NCI-H146 (cell line): Measurements from ENCODE around the gene OVOL1.
"Not testable (repeated sequence)": the region's sequence is repeated elsewhere in the genome, so short reads cannot be mapped to it uniquely, and the experiment has no call there.

Source experiments
- DNase-seq: peaks from one replicate; lab custom pipeline; 2025; lab: John Stamatoyannopoulos, UW

Gene OVOL1

DNA sequence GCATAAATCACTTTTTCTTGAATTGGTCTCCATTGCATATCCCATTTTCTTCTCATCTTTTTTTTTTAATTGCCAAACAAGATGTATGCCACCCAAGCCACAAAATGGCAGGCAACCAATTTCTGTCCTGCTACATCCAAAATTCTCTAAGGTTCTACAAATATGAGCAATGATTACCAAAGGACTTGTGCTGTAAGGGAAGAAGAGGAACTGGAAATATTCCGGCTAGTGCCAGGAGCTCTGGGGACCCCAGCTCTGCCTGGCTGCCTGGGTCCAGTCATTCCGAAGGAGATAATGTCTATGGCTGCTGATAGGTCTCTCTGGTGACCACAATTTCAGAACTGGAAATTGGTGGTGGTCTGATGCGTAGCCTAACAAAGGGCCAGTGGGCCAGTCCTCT is 29.8 kb downstream of the OVOL1 start:
- DNase-seq, result no peak

DNA sequence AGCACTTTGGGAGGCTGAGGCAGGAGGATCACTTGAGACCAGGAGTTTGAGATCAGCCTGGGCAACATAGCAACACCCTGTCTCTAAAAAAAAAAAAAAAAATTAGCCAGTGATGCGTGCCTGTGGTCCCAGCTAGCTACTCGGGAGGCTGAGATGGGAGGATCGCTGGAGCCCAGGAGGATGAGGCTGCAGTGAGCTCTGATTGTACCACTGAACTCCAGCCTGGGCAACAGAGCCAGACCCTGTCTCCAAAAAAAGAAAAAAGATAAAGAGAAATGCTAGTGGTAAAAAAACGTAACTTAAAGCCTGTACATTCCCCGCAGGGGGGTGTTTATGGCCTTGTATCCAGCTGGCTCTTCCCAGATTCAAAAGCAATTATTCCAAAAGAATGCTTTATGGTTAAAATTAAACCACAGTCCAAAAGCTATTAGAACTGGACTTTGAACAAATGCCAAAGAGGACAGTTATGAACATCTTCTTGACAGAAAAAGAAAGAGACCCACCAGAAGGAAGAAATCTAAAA is 30.5 kb downstream of the OVOL1 start:
- DNase-seq, result no peak

DNA sequence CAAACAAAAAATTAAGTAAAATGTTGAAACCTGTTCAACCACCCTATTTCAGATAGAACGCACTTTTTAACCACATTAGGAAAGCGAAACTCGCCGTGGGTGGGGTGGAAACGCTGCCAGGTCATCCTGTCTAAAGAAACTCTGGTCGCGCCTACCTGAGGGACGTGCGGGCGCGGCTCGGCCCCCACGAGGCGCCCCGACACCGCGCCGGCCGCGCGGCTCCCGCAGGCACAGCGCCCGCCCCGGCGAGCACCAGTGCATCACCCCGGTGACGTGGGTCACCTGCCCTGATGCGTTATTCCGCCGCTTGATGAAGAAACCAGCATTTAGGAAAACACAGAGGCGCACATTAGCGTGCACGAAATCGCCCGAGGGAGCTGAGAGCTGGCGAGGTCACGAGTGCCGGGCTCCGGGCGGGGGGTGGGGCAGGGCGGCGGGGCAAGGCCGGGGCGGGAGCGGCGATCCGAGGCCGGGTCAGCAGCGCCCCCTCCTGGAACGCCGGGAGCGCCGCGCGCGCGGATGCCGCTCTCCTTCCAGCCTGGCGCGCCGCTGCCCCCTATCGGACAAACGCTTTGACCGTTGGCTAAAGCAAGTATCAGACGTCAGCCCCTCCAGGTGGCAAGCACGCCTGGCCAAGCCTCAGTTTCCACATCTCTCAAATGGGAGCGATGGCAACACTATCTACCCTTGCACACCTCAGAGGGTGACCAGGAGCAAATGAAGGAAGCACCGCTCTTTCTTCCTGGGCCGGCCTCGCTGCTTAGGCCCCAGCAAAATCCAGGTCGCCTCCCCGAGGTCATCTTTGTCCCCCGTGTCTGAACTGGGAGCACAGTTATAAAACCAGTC is 31.2 kb downstream of the OVOL1 start:
- peak; percentile 85 for DNase-seq

DNA sequence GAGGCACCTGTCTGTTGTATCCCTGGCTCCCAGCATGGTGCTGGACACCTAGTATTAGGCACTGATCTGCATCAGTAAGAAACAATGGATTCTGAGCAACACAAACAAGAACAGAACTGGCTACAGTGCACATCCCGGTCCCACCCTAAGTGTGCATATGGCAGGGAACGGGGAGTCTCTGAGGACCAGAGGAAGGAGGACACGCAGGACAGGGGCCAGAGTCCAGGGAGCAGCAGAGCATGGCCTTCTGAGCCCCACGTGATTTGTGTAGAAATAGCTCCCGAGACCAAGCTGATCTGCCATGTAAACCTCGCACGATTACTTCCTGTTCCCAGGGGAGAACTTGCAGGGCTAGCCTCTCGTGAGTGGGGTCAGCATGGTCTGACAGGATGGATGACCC is 34.2 kb downstream of the OVOL1 start:
- peak; percentile 94 for DNase-seq

DNA sequence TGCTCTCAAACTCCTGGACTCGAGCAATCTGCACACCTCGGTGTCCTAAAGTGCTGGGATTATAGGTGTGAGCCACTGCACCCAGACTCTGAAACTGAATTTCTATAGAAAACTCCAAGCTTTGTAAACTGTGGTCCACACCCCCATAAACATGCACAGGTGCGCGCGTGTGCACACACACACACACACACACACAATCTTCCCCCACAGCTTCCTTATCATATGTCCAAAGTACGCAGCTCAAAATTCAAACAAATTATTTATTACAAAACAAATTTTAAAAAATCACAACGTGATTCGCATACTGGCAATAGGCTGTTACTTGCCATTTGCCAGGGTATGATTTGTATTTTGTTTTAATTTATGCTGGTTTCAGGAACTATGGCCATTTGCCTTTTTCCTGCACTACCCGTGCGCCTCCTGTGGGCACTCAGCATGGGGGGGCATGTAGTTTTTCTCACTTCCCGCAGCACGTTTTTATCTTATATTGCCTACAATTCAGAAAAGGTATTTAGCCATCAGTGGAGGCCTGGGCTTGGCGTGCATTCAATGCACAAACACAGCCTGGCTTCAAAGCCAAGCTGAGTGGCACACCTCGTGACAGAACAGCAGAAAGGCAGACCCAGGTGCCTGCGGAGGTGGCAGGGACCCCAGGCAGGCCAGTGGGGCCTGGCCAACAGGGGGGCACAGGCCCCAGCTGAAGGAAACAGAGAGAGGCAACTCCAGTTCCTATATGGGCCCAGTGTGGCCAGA is 36.1 kb downstream of the OVOL1 start:
- DNase-seq, result no peak

DNA sequence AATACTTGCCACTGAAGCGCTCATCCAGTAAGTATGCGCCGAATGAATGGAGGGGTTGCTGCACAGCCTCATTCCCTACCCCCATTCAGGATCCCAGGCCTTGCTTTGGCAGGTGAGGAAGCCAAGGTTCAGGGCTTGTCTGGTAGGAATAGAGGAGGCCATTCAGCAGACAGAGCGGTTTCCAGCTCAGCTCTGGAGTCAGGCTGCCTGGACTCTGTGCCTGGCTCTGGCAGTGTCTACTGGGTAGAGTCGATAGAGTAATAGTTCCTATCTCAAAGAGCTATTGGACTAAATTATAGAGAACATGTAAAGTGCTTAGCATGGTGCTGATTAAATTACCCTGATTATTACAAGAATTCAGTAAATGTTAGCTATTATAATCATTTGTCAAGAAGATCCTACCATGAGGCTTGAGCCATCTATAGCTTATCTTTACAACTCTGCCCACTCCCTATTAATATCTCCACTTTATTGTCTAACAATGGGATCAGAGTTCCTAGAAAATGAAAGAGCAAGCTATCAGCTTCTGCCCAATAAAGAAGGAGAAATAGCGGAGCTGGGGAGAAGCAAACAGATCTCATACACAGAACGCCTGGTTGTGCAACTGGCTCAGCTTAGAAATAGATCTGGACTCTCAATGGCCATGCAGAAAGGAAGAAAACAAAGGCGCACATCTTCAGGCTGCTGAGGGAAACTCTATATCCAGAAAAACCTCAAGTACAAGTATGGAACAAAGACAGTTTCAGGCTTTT is 40.3 kb downstream of the OVOL1 start:
- DNase-seq, result no peak

DNA sequence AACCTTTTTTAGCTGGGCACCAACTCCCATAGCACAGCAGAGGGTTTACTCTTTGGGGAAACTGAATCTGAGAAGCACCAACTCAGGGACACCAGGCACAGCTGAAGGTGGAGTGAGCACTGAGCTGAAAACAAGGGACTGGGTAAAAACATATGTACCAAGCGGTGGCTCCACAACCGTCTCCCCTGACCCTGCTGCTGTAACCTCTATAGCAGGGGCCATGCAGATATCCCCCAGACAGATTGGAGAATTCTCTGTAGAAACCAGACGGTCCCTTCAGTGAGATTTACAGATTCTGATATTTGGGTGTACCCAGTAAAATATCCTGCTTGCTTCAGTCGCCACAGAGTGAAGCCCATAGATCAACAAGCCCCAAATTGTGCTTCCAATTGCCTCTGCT is 42.6 kb downstream of the OVOL1 start:
- DNase-seq, result no peak

DNA sequence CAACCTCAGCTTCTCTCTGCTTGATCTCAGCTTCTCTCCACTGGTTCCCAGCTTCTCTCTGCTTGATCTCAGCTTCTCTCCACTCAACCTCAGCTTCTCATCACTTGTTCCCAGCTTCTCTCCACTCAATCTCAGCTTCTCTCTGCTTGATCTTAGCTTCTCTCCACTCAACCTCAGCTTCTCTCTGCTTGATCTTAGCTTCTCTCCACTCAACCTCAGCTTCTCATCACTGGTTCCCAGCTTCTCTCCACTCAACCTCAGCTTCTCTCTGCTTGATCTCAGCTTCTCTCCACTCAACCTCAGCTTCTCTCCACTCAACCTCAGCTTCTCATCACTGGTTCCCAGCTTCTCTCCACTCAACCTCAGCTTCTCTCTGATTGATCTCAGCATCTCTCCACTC is 45.4 kb downstream of the OVOL1 start:
- not testable (repeated sequence) for DNase-seq

DNA sequence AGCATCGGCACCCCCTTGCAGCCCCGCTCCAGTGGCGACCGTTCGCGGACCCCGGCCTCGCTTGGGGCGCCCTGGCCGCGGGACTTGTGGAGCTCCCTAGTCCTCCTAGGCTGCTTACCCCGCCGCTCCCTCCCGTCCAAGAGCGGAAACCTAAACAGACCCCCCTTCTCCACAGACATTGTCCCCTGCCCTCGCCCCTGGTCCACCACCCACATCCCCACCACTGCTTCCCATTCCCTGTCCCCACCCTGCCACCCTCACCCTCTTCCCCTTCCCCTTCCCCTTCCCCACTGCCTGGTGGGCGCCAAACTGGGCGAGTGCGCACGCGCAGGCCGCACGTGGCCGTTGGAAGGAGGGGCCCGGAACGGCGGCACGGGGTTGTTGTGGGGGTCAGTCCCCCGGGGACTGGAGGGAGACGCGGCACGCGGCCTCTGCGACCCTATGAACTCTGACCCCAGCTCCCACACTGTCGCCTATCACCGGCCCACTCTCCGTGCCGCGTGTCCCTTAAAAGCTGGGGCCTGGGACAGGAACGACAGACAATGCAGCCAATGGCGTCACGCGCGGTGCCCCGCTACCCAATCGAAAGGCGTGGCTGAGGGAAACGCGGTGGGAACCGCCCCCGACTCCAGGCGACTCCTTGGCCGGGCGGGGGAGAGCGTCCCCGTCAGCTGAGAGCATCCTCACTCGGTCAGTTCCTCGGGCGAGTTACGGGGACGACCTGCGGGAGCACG is 46.6 kb downstream of the OVOL1 start, which contains the start of gene SNX32:
Gene SNX32 (plus strand): TSS at position 667 of the 734 bp plus-strand sequence. CDS start 103 bp downstream, outside the sequence.
- peak; percentile 93 for DNase-seq

DNA sequence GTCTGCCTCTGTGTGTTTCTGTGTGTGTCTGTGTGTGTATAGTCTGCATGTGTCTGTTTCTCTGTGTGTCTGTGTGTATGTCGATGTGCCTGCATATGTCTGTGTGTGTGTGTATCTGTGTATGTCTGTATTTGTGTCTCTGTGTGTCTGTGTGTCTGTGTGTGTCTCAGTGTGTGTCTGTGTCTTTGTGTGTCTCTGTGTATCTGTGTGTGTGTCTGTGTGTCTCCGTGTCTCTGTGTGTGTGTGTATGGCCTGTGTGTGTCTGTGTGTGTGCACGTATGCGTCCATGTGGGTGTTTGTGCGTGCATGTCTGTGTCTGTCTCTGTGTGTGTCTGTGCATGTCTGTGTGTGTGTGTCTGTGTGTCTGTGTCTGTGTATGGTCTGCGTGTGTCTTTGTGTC is 47.3 kb downstream of the OVOL1 start:
- DNase-seq, result no peak

DNA sequence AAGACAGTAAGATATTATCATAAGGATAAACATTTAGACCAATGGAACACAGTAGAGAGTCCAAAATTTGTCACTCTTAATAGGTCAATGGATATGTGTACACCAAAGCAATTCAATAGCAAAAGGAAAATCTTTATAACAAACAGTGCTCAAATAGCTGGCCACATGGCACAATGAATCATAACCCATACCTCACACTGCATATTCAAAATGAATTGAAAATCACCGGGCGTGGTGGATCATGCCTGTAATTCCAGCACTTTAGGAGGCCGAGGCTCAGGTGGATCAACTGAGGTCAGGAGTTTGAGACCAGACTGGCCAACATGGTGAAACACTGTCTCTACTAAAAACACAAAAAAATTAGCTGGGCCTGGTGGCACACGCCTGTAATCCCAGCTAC is 55.3 kb downstream of the OVOL1 start:
- no peak for DNase-seq

DNA sequence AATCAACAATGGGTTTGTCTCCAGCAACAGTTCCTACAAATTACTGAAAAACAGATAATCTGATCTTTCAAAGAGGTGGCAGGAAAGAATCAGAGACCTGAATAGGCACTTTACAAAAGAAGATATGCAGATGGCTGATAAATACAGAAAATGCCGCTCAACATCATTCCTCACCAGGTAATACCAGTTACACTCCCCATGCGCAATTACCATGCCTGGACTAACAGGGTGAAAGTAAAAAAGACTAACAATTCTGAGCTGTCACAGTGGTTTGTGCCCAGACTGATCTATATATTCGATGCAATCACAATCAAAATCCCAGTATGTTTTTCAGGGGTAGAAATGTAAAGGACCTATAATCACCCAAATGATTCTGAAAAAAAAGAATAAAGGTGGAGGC is 56.9 kb downstream of the OVOL1 start:
- DNase-seq, result no peak

DNA sequence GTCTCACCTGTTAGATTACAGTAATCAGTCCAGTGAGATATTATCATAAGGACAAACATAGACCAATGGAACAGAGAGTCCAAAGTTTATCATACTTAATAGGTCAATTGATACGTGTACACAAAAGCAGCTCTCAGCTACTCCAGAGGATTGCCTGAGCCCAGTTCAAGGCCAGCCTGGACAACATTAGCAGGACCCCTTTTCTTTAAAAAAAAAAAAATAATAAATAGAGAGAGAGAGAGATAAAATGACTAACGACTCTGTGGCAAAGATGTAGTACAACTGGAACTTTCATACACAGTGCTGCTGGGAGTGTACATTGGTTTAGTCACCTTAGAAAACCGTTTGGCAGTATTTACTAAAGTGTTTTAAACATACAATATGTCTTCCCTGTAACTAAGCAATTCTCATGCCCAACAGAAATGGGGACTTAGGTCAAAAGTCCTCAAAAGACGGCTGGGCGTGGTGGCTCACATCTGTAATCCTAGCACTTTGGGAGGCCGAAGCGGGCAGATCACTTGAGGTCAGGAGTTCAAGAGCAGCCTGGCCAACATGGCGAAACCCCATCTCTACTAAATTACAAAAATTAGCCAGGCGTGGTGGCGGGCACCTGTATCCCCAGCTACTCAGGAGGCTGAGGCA is 57.5 kb downstream of the OVOL1 start:
- DNase-seq, result peak; percentile 52
